Gastroesophageal sphincter (tissue), 4 donors: ENCODE results near the gene EPHB1. TPM values are rescaled to one million over a fixed set of nuclear protein-coding genes. Genes with fewer than 3 reads are reported as not detected.

ENCODE experiments used
- ATAC-seq: fragments of 150-250 bp; one replicate; pipeline ENCODE4 v1.9.1; 2016; ENCODE audit warnings: mild to moderate bottlenecking, moderate library complexity
- H3K27ac ChIP-seq, 4 donors: fragments of 200-600 bp; sonication (generic) in 3 of 4; 1 replicate in 3 of 4; 2 replicates in 1 of 4; pipeline ENCODE4 v1.5.1; 2016 to 2019
- H3K27me3 ChIP-seq: fragments of 200-600 bp; sonication (generic); one replicate; pipeline ENCODE4 v1.5.1; 2019
- H3K36me3 ChIP-seq, 2 donors: fragments of 200-600 bp; sonication (generic); one replicate each; pipeline ENCODE4 v1.5.1; 2019; ENCODE audit warnings: control low read depth in 1 of 2
- H3K4me1 ChIP-seq, 3 donors: fragments of 200-600 bp; sonication (generic); 1 replicate in 2 of 3; 2 replicates in 1 of 3; pipeline ENCODE4 v1.5.1; 2016 to 2019; ENCODE audit warnings: control low read depth in 2 of 3
- H3K4me3 ChIP-seq, 2 donors: fragments of 200-600 bp; sonication (generic); one replicate each; pipeline ENCODE4 v1.5.1; 2019; ENCODE audit warnings: mild to moderate bottlenecking in 1 of 2, moderate library complexity in 1 of 2
- H3K9me3 ChIP-seq, 3 donors: fragments of 200-600 bp; sonication (generic); one replicate each; pipeline ENCODE4 v1.5.1; 2017 to 2019; ENCODE audit warnings: control low read depth in 2 of 3
- CTCF ChIP-seq, 4 experiments: fragments of 200-600 bp in 2 of 4; fragments of 450-650 bp in 2 of 4; sonication (generic) in 1 of 4; IDR thresholded peaks; one replicate each; pipeline ENCODE4 v1.5.1; 2017 to 2019; ENCODE audit warnings: antibody characterized with exemption in 4 of 4, mild to moderate bottlenecking in 2 of 4, moderate library complexity in 2 of 4
- EP300 ChIP-seq: sonication (generic); formaldehyde crosslinking; IDR thresholded peaks from one replicate; pipeline ENCODE4 v1.6.1; 2017; ENCODE audit warnings: antibody characterized with exemption, mild to moderate bottlenecking
- POLR2A ChIP-seq, 2 donors: fragments of 450-650 bp; IDR thresholded peaks; one replicate each; pipeline ENCODE4 v1.6.1; 2017; ENCODE audit warnings: antibody characterized with exemption in 2 of 2, mild to moderate bottlenecking in 2 of 2, moderate library complexity in 1 of 2
- POLR2AphosphoS5 ChIP-seq: sonication (generic); formaldehyde crosslinking; IDR thresholded peaks from one replicate; pipeline ENCODE4 v1.6.1; 2017; ENCODE audit warnings: antibody characterized with exemption
- WGBS, 2 donors: methylation state at CpG; one replicate each; pipeline ENCODE4 v1.1.5; 2018; ENCODE audit warnings: low coverage in 1 of 2; 5-methylcytosine and 5-hydroxymethylcytosine counted together
- total RNA-seq, 4 donors: library from RNA; depleted of rRNA; stranded (reverse); fragments of >200 nt; gene quantifications; one replicate each; pipeline ENCODE4 v1.1.0, GENCODE V29; 2016

The EPHB1 gene
- total RNA-seq, 4 donors from 2014 or later: 0.81 to 5.7 (median 2.5) TPM; not detected in 1

GRCh38 chr3:135165260-135165659, 370.2 kb downstream of the EPHB1 start:
- no peak for ATAC-seq
- Histone ChIP-seq H3K27me3 (no peaks in the 10 kb centered on the region), H3K27ac (no peak overlapping the region), H3K4me3 (no peak overlapping the region), H3K9me3 (no peaks in the 10 kb centered on the region), H3K4me1 (no peaks in the 10 kb centered on the region), H3K36me3 (peaks cover 0 to 5% of the 10 kb centered on the region in 2 donors)
- no peak for TF ChIP-seq CTCF (IDR thresholded peaks at IDR 0.05)
- TF ChIP-seq POLR2AphosphoS5: no peak
- TF ChIP-seq EP300: no peak
- no peak for TF ChIP-seq POLR2A (IDR thresholded peaks at IDR 0.05)
- 74 to 81% methylated on average over 5 of the region's 5 CpGs for WGBS, 2 donors

GRCh38 chr3:135166266-135166825, 371.3 kb downstream of the EPHB1 start:
- TF ChIP-seq POLR2AphosphoS5 (no peak), POLR2A (IDR thresholded peaks at IDR 0.05) (no peak), CTCF (IDR thresholded peaks at IDR 0.05) (no peak), EP300 (no peak)
- 61 to 72% methylated on average over 2 to 4 of the region's 4 CpGs for WGBS, 2 donors
- no peaks in the 10 kb centered on the region for H3K4me1 ChIP-seq
- H3K36me3 ChIP-seq: peaks cover 0 to 5% of the 10 kb centered on the region in 2 donors
- no peaks in the 10 kb centered on the region for H3K27me3 ChIP-seq
- no peak overlapping the region for H3K27ac ChIP-seq
- H3K4me3 ChIP-seq: no peak overlapping the region
- no peak for ATAC-seq
- no peaks in the 10 kb centered on the region for H3K9me3 ChIP-seq

- 92 to 100% methylated on average over 2 to 3 of the region's 4 CpGs for WGBS, 2 donors
These were observed 373.8 kb downstream of the EPHB1 start for GRCh38 chr3:135168822-135169221.

GRCh38 chr3:135169651-135170050, 374.6 kb downstream of the EPHB1 start:
- H3K36me3 ChIP-seq: peaks cover 0 to 5% of the 10 kb centered on the region in 2 donors
- no peaks in the 10 kb centered on the region for H3K4me1 ChIP-seq
- TF ChIP-seq POLR2A (IDR thresholded peaks at IDR 0.05) (no peak), EP300 (no peak), CTCF (IDR thresholded peaks at IDR 0.05) (no peak), POLR2AphosphoS5 (no peak)
- H3K4me3 ChIP-seq: no peak overlapping the region
- no peaks in the 10 kb centered on the region for H3K27me3 ChIP-seq
- no peak overlapping the region for H3K27ac ChIP-seq
- no peak for ATAC-seq
- H3K9me3 ChIP-seq: no peaks in the 10 kb centered on the region
- 40 to 63% methylated on average over 1 of the region's 2 CpGs for WGBS, 2 donors

More at GRCh38 chr3:135168822-135169221, 373.8 kb downstream of the EPHB1 start:
- Histone ChIP-seq H3K27me3 (no peaks in the 10 kb centered on the region), H3K27ac (no peak overlapping the region), H3K36me3 (peaks cover 0 to 5% of the 10 kb centered on the region in 2 donors), H3K4me3 (no peak overlapping the region), H3K4me1 (no peaks in the 10 kb centered on the region), H3K9me3 (no peaks in the 10 kb centered on the region)
- no peak for TF ChIP-seq POLR2AphosphoS5
- no peak for TF ChIP-seq POLR2A (IDR thresholded peaks at IDR 0.05)
- no peak for TF ChIP-seq CTCF (IDR thresholded peaks at IDR 0.05)
- no peak for TF ChIP-seq EP300
- ATAC-seq: no peak

- TF ChIP-seq EP300 (no peak), POLR2A (IDR thresholded peaks at IDR 0.05) (no peak), POLR2AphosphoS5 (no peak), CTCF (IDR thresholded peaks at IDR 0.05) (no peak)
- no peak overlapping the region for H3K27ac ChIP-seq
- no peak for ATAC-seq
- 17 to 60% methylated on average over 1 of the region's 1 CpG for WGBS, 2 donors
- H3K36me3 ChIP-seq: peaks cover 0 to 5% of the 10 kb centered on the region in 2 donors
- no peak overlapping the region for H3K4me3 ChIP-seq
- no peaks in the 10 kb centered on the region for H3K4me1 ChIP-seq
- H3K9me3 ChIP-seq: no peaks in the 10 kb centered on the region
- H3K27me3 ChIP-seq: no peaks in the 10 kb centered on the region
These were observed 375.7 kb downstream of the EPHB1 start for GRCh38 chr3:135170732-135171131.
